Measurements from ENCODE around the gene ACTL8.

- TF ChIP-seq, protein P1, sequence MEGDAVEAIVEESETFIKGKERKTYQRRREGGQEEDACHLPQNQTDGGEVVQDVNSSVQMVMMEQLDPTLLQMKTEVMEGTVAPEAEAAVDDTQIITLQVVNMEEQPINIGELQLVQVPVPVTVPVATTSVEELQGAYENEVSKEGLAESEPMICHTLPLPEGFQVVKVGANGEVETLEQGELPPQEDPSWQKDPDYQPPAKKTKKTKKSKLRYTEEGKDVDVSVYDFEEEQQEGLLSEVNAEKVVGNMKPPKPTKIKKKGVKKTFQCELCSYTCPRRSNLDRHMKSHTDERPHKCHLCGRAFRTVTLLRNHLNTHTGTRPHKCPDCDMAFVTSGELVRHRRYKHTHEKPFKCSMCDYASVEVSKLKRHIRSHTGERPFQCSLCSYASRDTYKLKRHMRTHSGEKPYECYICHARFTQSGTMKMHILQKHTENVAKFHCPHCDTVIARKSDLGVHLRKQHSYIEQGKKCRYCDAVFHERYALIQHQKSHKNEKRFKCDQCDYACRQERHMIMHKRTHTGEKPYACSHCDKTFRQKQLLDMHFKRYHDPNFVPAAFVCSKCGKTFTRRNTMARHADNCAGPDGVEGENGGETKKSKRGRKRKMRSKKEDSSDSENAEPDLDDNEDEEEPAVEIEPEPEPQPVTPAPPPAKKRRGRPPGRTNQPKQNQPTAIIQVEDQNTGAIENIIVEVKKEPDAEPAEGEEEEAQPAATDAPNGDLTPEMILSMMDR (IDR thresholded peaks at IDR 0.05) = no peak
- TF ChIP-seq POLR2A (IDR thresholded peaks at IDR 0.05) = no peak
Measured at GRCh38 chr1:17773591-17774326, 18.6 kb downstream of the ACTL8 start.
